Mesenteric fat pad (tissue), 1 donor: ENCODE data around the gene CLEC3B. TPM values are rescaled to one million over a fixed set of nuclear protein-coding genes. Genes with fewer than 3 reads are reported as not detected.

Experiments
- total RNA-seq: library from RNA; stranded (reverse); fragmentation: NEBNext Ultra II Directional; extraction: Animal tissue kit (Norgen Biotek cat#: 25700); gene quantifications from one replicate; pipeline ENCODE4 v1.2.1, GENCODE V29; 2021
- donor health status: DM: yes; HTN: yes; CAD: no.

The CLEC3B gene
- total RNA-seq, 1 donor from 2014 or later: 217 TPM

Other genes with a start within 250 kb of the CLEC3B start
- gene TMEM42, start 164.4 kb upstream of the CLEC3B start, total RNA-seq: 8.1 TPM
- gene TGM4, start 151.7 kb upstream of the CLEC3B start, total RNA-seq: not detected
- gene ZDHHC3, start 50.1 kb upstream of the CLEC3B start, total RNA-seq: 108 TPM
- 35.4 TPM for gene EXOSC7, start 50.1 kb upstream of the CLEC3B start, total RNA-seq
- 4.8 TPM for gene CDCP1, start 120.1 kb downstream of the CLEC3B start, total RNA-seq
- 5.7 TPM for gene TMEM158, start 200.0 kb downstream of the CLEC3B start, total RNA-seq